Neural progenitor cell (in vitro differentiated cells): Measurements from ENCODE around the gene MYLK. TPM values are rescaled to one million over a fixed set of nuclear protein-coding genes. Genes with fewer than 3 reads are reported as not detected.

Experiments
- DNase-seq: peaks from one replicate; pipeline ENCODE4 v3.0.0-alpha.2; 2016; ENCODE audit warnings: low spot score
- H2AFZ ChIP-seq: fragments of 200-600 bp; sonication (generic); replicated peaks from 2 replicates; pipeline ENCODE4 v1.6.1; 2016; ENCODE audit warnings: antibody characterized with exemption
- H3F3A ChIP-seq: fragments of 200-600 bp; sonication (generic); 2 replicates; pipeline ENCODE4 v1.6.1; 2016; ENCODE audit warnings: antibody characterized with exemption, low read depth
- H3K27ac ChIP-seq: fragments of 200-600 bp; sonication (generic); 2 replicates; pipeline ENCODE4 v1.5.1; 2016; ENCODE audit warnings: mild to moderate bottlenecking
- H3K27me3 ChIP-seq: fragments of 200-600 bp; sonication (generic); 2 replicates; pipeline ENCODE4 v1.6.1; 2016; ENCODE audit warnings: mild to moderate bottlenecking, moderate library complexity
- H3K36me3 ChIP-seq: fragments of 200-600 bp; sonication (generic); 2 replicates; pipeline ENCODE4 v1.5.1; 2016
- H3K4me1 ChIP-seq: fragments of 200-600 bp; sonication (generic); 2 replicates; pipeline ENCODE4 v1.6.1; 2016; ENCODE audit warnings: mixed run types
- H3K4me2 ChIP-seq: fragments of 200-600 bp; sonication (generic); 2 replicates; pipeline ENCODE4 v1.6.1; 2016
- H3K4me3 ChIP-seq: fragments of 200-600 bp; sonication (generic); 2 replicates; pipeline ENCODE4 v1.5.1; 2016
- H3K79me2 ChIP-seq: fragments of 200-600 bp; sonication (generic); 2 replicates; pipeline ENCODE4 v1.6.1; 2016; ENCODE audit warnings: low read depth
- H3K9ac ChIP-seq: fragments of 200-600 bp; sonication (generic); 2 replicates; pipeline ENCODE4 v1.6.1; 2016
- H3K9me3 ChIP-seq: fragments of 200-600 bp; sonication (generic); 2 replicates; pipeline ENCODE4 v1.5.1; 2016; ENCODE audit warnings: low read depth
- H4K20me1 ChIP-seq: fragments of 200-600 bp; sonication (generic); 2 replicates; pipeline ENCODE4 v1.6.1; 2016; ENCODE audit warnings: low read depth
- H3K27ac Mint-ChIP-seq: 3 replicates; pipeline ENCODE4 v1.8.0; 2021; ENCODE audit warnings: mixed read lengths
- H3K27me3 Mint-ChIP-seq: 2 replicates; pipeline ENCODE4 v1.8.0; 2022; ENCODE audit warnings: low read depth, mild to moderate bottlenecking, inconsistent platforms, moderate library complexity, mixed read lengths; ENCODE audit not compliant: insufficient read depth
- H3K36me3 Mint-ChIP-seq: 3 replicates; pipeline ENCODE4 v1.8.0; 2021; ENCODE audit warnings: mixed read lengths
- H3K4me1 Mint-ChIP-seq: 3 replicates; pipeline ENCODE4 v1.8.0; 2021; ENCODE audit warnings: mixed read lengths
- H3K4me3 Mint-ChIP-seq: 3 replicates; pipeline ENCODE4 v1.8.0; 2021; ENCODE audit warnings: mild to moderate bottlenecking, moderate library complexity, mixed read lengths
- H3K9me3 Mint-ChIP-seq: 3 replicates; pipeline ENCODE4 v1.8.0; 2020; ENCODE audit warnings: mixed read lengths
- EZH2 ChIP-seq: fragments of 200-600 bp; sonication (generic); IDR thresholded peaks from 2 replicates; pipeline ENCODE4 v1.6.1; 2017; ENCODE audit warnings: antibody characterized with exemption, mild to moderate bottlenecking, moderate library complexity
- EZH2phosphoT487 ChIP-seq: fragments of 200-600 bp; sonication (generic); IDR thresholded peaks from 2 replicates; pipeline ENCODE4 v1.6.1; 2017; ENCODE audit warnings: antibody characterized with exemption
- total RNA-seq: library from RNA; depleted of rRNA; stranded (reverse); fragments of >200 nt; gene quantifications from 2 replicates; pipeline ENCODE4 v1.2.3, GENCODE V29; 2015; ENCODE audit warnings: low replicate concordance
- TF ChIP-seq, protein P1 (sequence below): fragments of 200-600 bp; sonication (generic); IDR thresholded peaks from 2 replicates; pipeline ENCODE4 v1.5.1; 2017; ENCODE audit warnings: antibody characterized with exemption, mild to moderate bottlenecking

MYLK gene
- total RNA-seq, 1 donor from 2014 or later = 28.4 TPM

DNA sequence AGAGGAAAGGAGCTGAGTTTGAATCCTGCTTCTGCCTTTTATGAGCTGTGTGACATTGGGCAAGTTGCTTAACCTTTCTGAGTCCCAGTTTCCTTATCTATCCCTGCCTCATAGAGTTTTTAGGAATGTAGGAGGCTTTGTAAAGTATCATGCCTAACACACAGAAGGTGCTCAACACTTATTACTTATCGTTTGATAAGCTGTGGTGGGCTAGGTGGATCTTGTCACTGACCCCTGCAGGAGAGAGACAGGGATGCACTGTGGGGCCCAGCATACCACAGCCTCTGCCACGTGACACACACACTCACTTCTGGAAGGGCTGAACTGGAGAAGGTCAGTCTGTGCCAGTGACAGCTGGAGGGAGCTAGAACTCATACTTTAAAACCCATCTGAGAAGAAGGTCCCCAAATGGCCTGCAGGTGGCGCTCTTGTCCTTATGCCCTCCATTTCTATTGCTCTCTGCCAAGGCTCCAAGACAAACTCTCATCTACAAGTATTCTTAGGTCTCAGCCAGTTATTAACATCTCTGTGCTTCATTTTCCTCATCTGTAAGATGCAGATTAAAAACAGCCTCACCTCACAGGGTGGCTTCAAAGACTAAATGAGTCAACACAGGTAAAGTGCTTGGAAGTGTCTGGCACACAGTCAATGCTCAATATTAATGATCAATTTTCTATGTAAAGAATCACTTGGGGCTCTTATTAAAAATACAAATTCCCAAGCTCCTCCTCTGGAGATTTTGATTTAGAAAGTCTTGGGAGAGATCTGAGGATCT, 241.8 kb downstream of the MYLK start:
- H3K27me3 ChIP-seq = no peaks in the 10 kb centered on the region
- Mint-ChIP-seq H3K36me3 (peaks cover 42% of the 10 kb centered on the region), H3K9me3 (no peaks in the 10 kb centered on the region), H3K4me1 (peaks cover 33% of the 10 kb centered on the region), H3K27ac (no peak overlapping the region), H3K27me3 (peaks cover 3% of the 10 kb centered on the region), H3K4me3 (no peak overlapping the region)
- TF ChIP-seq EZH2 = no peak
- TF ChIP-seq, protein P1, sequence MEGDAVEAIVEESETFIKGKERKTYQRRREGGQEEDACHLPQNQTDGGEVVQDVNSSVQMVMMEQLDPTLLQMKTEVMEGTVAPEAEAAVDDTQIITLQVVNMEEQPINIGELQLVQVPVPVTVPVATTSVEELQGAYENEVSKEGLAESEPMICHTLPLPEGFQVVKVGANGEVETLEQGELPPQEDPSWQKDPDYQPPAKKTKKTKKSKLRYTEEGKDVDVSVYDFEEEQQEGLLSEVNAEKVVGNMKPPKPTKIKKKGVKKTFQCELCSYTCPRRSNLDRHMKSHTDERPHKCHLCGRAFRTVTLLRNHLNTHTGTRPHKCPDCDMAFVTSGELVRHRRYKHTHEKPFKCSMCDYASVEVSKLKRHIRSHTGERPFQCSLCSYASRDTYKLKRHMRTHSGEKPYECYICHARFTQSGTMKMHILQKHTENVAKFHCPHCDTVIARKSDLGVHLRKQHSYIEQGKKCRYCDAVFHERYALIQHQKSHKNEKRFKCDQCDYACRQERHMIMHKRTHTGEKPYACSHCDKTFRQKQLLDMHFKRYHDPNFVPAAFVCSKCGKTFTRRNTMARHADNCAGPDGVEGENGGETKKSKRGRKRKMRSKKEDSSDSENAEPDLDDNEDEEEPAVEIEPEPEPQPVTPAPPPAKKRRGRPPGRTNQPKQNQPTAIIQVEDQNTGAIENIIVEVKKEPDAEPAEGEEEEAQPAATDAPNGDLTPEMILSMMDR = peak; percentile 86
- H3K79me2 ChIP-seq = no peaks in the 10 kb centered on the region
- no peaks in the 10 kb centered on the region for H3K9me3 ChIP-seq
- H3F3A ChIP-seq = peaks cover 11% of the 10 kb centered on the region
- peak; percentile 88 for DNase-seq
- no peak overlapping the region for H3K9ac ChIP-seq
- no peaks in the 10 kb centered on the region for H3K36me3 ChIP-seq
- no peak overlapping the region for H3K4me2 ChIP-seq
- H4K20me1 ChIP-seq = no peaks in the 10 kb centered on the region
- peaks cover 22% of the 10 kb centered on the region for H3K4me1 ChIP-seq
- no peak overlapping the region for H3K4me3 ChIP-seq
- H3K27ac ChIP-seq = no peak overlapping the region
- no peak overlapping the region for H2AFZ ChIP-seq

DNA sequence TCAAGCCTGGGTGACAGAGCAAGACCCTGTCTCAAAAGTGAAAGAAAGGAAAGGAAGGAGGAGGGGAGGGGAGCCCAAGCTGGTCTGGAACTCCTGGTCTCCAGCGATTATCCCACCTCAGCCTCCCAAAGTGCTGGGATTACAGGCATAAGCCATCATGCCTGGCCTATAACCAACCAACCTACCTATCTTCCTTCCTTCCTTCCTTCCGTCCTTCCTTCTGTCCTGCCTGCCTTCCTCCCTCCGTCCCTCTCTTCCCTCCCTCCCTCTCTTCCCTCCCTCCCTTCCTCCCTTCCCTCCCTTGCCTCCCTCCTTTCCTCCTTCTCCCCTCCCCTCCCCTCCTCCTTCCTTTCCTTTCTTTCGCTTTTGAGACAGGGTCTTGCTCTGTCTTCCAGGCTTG, 242.6 kb downstream of the MYLK start:
- Histone ChIP-seq H3K79me2 (no peaks in the 10 kb centered on the region), H3F3A (peaks cover 17% of the 10 kb centered on the region), H3K9me3 (no peaks in the 10 kb centered on the region), H4K20me1 (peaks cover 8% of the 10 kb centered on the region), H3K36me3 (no peaks in the 10 kb centered on the region), H3K27me3 (no peaks in the 10 kb centered on the region), H3K4me3 (no peak overlapping the region), H3K4me1 (peaks cover 30% of the 10 kb centered on the region), H3K9ac (no peak overlapping the region), H2AFZ (no peak overlapping the region), H3K4me2 (peak overlapping the region; percentile 46), H3K27ac (no peak overlapping the region)
- H3K36me3 Mint-ChIP-seq = peaks cover 37% of the 10 kb centered on the region
- no peak overlapping the region for H3K27ac Mint-ChIP-seq
- no peaks in the 10 kb centered on the region for H3K9me3 Mint-ChIP-seq
- no peak overlapping the region for H3K4me3 Mint-ChIP-seq
- H3K27me3 Mint-ChIP-seq = peaks cover 3% of the 10 kb centered on the region
- no peak for TF ChIP-seq EZH2phosphoT487
- TF ChIP-seq EZH2 = no peak
- TF ChIP-seq, protein P1 = no peak
- DNase-seq = no peak
- peaks cover 41% of the 10 kb centered on the region for H3K4me1 Mint-ChIP-seq

DNA sequence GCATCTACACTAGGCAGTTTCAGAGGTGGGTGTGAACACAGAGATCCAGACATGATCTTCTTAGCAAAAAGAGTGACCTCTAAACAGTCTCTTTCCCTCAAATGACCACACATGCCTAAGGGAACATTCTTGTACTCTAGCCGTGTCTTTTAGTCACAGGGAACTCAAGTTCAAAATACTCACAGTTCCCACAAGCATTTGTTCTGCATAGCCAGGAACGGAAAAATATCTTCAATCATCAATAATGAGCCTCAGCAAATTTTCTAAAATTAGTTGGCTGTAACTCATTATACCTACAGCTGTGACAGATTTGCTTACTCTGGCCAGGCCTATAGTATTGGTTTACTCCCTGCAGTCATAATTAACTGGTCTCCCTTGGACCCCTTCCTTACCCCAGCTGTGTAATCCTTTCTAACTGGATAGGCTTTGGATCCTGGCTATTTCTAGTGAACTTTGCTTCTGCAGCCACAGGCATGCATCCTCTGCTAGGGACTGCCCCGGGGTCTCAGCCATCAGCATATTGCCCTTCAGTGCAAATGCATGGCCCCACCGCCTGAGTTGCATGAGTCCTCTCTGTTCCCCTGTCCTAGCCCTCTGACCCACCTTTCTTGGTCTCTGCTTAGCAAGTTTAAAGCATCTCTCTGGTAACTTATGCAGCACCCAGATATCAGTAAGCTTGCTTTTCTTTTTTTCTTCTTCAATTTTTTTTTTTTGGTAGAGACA, 243.2 kb downstream of the MYLK start:
- H3K9me3 ChIP-seq = no peaks in the 10 kb centered on the region
- H3F3A ChIP-seq = peaks cover 22% of the 10 kb centered on the region
- H3K4me3 ChIP-seq = no peak overlapping the region
- no peaks in the 10 kb centered on the region for H3K79me2 ChIP-seq
- no peaks in the 10 kb centered on the region for H3K36me3 ChIP-seq
- Mint-ChIP-seq H3K4me3 (no peak overlapping the region), H3K36me3 (peaks cover 31% of the 10 kb centered on the region), H3K9me3 (no peaks in the 10 kb centered on the region), H3K4me1 (peaks cover 47% of the 10 kb centered on the region), H3K27me3 (peaks cover 3% of the 10 kb centered on the region), H3K27ac (no peak overlapping the region)
- peak; percentile 5 for DNase-seq
- TF ChIP-seq, protein P1 = no peak
- no peak for TF ChIP-seq EZH2
- TF ChIP-seq EZH2phosphoT487 = no peak
- peak overlapping the region; percentile 46 for H3K4me2 ChIP-seq
- peaks cover 36% of the 10 kb centered on the region for H3K4me1 ChIP-seq
- H3K27me3 ChIP-seq = no peaks in the 10 kb centered on the region
- no peak overlapping the region for H3K27ac ChIP-seq
- no peak overlapping the region for H3K9ac ChIP-seq
- H4K20me1 ChIP-seq = peaks cover 13% of the 10 kb centered on the region
- H2AFZ ChIP-seq = no peak overlapping the region
